Left forelimb (tissue), 1 donor: ENCODE data around the gene HRK.

Experiments used
- DNase-seq: peaks from one replicate; pipeline ENCODE4 v3.0.0-alpha.2; 2018; ENCODE audit warnings: low spot score

HRK gene

GRCh38 chr12:116867523-116867922 is 13.7 kb downstream of the HRK start:
- DNase-seq: no peak

- DNase-seq: no peak
Observed at GRCh38 chr12:116864371-116865160, 16.7 kb downstream of the HRK start.

- DNase-seq: no peak
Observed at GRCh38 chr12:116863275-116863767, 17.9 kb downstream of the HRK start.

- DNase-seq: no peak
Observed at GRCh38 chr12:116862167-116862566, 19.1 kb downstream of the HRK start.

GRCh38 chr12:116861320-116861719 is 19.9 kb downstream of the HRK start:
- peak; percentile 78 for DNase-seq

- no peak for DNase-seq
Observed at GRCh38 chr12:116860263-116860662, 21.0 kb downstream of the HRK start.

GRCh38 chr12:116859079-116859478 is 22.2 kb downstream of the HRK start:
- no peak for DNase-seq

- no peak for DNase-seq
Observed at GRCh38 chr12:116856729-116857128, 24.5 kb downstream of the HRK start.

- no peak for DNase-seq
Observed at GRCh38 chr12:116855744-116856470, 25.3 kb downstream of the HRK start.

- no peak for DNase-seq
Observed at GRCh38 chr12:116853507-116853906, 27.7 kb downstream of the HRK start.

- DNase-seq: no peak
Observed at GRCh38 chr12:116852303-116852702, 28.9 kb downstream of the HRK start.

GRCh38 chr12:116849216-116849615 is 32.0 kb downstream of the HRK start:
- no peak for DNase-seq

- DNase-seq: no peak
Observed at GRCh38 chr12:116843085-116843484, 38.2 kb downstream of the HRK start.

GRCh38 chr12:116839287-116839830 is 41.9 kb downstream of the HRK start:
- DNase-seq: no peak

- DNase-seq: no peak
Observed at GRCh38 chr12:116838365-116838764, 42.9 kb downstream of the HRK start.

- no peak for DNase-seq
Observed at GRCh38 chr12:116837097-116837496, 44.1 kb downstream of the HRK start.

GRCh38 chr12:116835484-116835883 is 45.8 kb downstream of the HRK start:
- no peak for DNase-seq

GRCh38 chr12:116833474-116833873 is 47.8 kb downstream of the HRK start:
- no peak for DNase-seq

- no peak for DNase-seq
Observed at GRCh38 chr12:116832353-116832752, 48.9 kb downstream of the HRK start.

- no peak for DNase-seq
Observed at GRCh38 chr12:116827432-116827831, 53.8 kb downstream of the HRK start.

- no peak for DNase-seq
Observed at GRCh38 chr12:116821291-116821690, 60.0 kb downstream of the HRK start.

GRCh38 chr12:116820064-116820656 is 61.1 kb downstream of the HRK start:
- DNase-seq: no peak
